GM18868 (cell line): Measurements from ENCODE around the gene CD207.
"Not testable (repeated sequence)": the region's sequence is repeated elsewhere in the genome, so short reads cannot be mapped to it uniquely, and the experiment has no call there.

Experiments
- ATAC-seq: cut with Tn5 transposase; IDR thresholded peaks from one replicate; pipeline ENCODE4 v1.9.1; 2021; ENCODE audit warnings: mild to moderate bottlenecking, moderate library complexity; ENCODE audit not compliant: unreplicated experiment

The CD207 gene

GRCh38 chr2:70829916-70830315, 5.7 kb downstream of the CD207 start:
- ATAC-seq: no peak

- ATAC-seq: no peak
Measured at GRCh38 chr2:70828914-70829824, 6.4 kb downstream of the CD207 start.

- no peak for ATAC-seq
Measured at GRCh38 chr2:70828115-70828514, 7.5 kb downstream of the CD207 start.

- no peak for ATAC-seq
Measured at GRCh38 chr2:70827388-70827787, 8.2 kb downstream of the CD207 start.

DNA sequence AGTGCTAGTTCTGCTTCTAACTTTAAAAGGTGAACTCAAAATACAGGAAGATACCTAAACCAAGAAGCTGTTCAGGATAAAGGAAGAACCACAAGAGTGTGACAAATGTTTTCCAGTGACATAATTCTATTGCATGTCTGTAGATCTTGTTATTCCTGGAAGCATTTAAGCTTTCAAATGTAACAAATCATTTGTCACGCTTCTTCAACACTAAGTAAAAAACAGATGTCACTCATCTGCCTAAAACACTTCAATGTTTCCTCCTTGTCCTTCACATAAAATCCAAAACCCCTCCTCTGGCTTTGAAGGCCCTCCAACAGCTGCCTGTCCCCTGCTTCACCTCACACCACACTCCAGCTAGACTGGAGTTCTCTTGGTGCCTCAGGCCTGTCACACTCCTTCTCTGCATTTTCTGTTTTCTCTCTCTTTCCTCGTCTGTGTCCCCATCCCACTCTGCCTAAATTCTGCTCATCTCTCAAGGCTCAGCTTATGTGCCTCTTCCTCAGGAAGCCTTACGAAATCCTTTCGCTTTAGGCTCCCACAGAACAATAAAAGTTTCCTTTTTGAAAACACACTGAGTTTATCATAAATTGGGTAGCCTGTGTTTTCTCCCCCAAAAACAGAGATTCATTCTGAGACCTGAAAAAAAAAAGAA, 8.8 kb downstream of the CD207 start:
- no peak for ATAC-seq

DNA sequence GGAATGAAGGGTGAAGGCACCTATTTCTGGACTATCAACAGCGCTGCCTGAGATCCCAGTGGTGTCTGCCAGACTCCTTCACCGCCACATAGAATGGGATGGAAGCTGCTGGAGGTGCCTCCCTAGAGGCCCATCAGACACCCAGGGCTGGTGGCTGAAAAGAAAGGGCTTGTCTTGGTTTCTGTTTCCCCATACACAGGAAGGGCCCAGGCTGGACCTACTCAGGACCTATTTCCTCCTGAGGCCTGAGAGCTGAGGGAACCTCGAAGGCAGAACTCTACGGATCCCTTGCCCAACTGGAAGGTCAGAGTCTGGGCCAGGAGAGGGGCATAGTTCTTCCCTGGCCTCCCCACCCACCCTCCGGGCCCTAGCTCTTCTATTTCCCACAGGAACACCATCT, 12.4 kb downstream of the CD207 start:
- no peak for ATAC-seq

- ATAC-seq: no peak
Measured at GRCh38 chr2:70822843-70823242, 12.8 kb downstream of the CD207 start.

- no peak for ATAC-seq
Measured at GRCh38 chr2:70820499-70820898, 15.1 kb downstream of the CD207 start, which contains the start of gene CLEC4F. Gene CLEC4F, minus strand, starts transcription at chr2:70820599. Its CDS starts 76 bp downstream, at chr2:70820523.

DNA sequence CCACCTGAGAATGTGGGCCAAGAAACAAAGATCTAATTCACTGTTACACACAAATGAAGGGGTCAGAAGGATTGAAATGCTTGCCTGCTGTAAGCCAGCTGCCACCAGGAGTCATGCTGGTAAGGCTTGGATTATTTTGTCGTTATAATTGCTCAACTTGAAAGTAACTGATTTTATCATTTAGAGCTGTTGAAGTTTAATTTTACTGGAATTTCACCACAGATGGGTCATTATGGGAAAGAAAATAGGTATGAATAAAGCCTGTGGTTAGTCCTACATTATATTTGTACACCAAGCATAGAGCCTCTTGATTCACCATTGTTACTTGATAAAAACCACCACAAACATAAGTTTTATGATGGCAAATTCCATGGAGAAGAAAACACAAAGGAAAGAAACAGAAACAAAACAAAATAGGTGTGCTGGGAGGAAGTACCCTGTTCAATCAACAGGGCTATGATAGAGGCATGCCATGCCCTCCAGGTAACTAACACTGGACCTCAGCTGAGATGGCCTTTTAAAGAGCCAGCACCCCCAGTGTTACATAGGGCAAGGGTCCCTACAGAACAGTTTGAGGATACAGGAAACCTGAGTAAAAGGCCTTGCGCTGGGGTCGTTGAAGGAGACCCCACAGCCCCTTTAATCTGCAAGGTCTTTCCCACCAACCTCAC, 18.2 kb downstream of the CD207 start:
- ATAC-seq: no peak

GRCh38 chr2:70816726-70817125, 18.9 kb downstream of the CD207 start:
- ATAC-seq: no peak

DNA sequence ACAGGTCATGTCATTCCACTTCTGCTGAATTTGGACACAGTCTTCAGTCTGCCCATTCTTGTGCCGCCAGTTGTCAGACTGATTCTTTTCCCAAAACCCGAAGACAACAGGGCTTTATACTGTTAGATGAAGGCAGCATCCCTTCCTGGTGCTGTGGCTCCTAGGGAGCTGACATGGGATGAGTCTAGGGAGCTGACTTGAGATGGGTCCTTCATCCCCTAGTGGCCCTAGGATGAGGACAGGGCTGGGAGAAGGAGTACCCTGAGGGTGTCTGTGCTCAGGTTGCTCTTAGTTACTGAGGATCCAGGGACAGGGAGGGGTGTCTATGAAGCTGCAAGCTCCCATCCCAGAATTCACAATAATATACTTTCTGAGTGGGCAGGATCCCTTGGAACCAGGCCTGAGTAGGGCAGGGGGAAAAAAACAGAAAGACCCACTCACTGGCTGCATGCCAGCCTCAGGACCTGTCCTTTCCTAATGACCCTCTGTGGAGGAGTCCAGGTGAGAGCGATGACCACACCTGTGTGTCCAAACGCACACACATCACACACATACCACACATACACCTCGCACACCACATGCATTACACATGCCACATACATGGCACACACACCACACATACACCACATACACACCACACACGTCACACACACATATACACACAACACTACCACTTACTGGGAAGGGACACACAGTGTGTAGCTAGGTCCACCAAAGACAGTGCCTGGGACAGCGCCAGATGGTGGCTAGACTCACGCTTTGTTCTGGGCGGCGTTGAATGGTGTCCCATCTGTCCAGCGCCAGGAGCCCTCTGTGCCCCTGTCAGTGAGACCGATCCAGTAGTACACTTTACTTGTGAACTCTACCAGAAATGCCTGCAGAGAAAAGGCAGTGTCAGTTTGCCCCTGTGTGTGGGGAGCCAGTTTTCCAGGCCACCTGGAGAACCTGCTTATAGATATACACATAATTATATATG, 26.3 kb downstream of the CD207 start:
- ATAC-seq: no peak

GRCh38 chr2:70807828-70808118, 27.8 kb downstream of the CD207 start:
- ATAC-seq: no peak

DNA sequence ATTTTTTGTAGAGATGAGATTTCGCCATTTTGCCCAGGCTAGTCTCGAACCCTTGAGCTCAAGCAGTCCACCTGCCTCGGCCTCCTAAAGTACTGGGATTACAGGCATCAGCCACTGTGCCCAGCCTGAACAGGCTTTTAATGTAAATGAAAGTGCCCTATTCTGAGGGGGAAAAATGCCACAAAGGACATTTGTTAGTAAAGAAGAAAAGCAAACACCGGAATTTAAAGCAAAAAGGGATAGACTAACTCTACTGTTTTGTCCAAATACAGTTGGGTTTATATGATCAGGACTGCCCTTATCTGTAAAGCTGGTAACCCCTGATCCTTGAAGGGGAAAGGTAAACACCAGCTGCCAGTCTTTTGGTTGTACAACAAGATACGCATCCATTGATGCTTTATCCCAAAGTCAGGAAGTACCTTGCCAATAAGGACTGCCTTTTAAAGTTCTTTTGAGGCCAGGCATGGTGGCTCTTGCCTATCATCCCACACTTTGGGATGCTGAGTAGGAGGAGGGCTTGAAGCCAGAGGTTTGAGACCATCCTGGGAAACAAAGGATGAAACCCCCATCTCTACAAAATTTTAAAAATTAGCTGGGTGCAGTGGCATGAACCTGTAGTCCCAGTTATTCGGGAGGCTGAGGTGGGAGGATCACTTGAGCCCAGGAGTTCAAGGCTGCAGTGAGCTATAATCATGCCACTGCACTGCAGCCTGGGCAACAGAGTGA, 28.4 kb downstream of the CD207 start:
- ATAC-seq: no peak

GRCh38 chr2:70806620-70807019, 29.0 kb downstream of the CD207 start:
- ATAC-seq: no peak

- no peak for ATAC-seq
Measured at GRCh38 chr2:70806013-70806412, 29.6 kb downstream of the CD207 start.

- no peak for ATAC-seq
Measured at GRCh38 chr2:70801607-70802263, 33.9 kb downstream of the CD207 start.

DNA sequence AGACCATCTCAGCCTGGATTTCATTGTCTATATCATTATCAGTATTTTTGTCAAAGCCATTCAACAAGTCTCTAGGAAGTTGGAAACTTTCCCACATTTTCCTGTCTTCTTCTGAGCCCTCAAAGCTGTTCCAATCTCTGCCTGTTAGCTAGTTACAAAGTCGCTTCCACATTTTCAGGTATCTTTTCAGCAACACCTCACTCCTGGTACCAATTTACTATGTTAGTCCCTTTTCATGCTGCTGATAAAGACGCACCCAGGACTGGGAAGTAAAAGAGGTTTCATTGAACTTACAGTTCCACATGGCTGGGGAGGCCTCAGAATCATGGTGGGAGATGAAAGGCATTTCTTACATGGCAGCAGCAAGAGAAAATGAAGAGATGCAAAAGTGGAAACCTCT, 35.9 kb downstream of the CD207 start:
- ATAC-seq: no peak

DNA sequence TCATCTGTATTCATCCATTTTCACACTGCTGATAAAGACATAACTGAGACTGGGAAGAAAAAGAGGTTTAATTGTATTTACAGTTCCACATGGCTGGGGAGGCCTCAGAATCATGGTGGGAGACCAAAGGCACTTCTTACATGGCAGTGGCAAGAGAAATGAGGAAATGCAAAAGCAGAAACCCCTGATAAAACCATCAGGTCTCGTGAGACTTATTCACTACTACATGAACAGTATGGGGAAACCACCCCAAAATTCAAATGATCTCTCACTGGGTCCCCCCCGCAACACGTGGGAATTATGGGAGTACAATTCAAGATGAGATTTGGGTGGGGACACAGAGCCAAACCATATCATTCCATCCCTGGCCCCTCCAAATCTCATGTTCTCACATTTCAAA, 37.6 kb downstream of the CD207 start:
- ATAC-seq: not testable (repeated sequence)

GRCh38 chr2:70797506-70797905, 38.1 kb downstream of the CD207 start:
- no peak for ATAC-seq

DNA sequence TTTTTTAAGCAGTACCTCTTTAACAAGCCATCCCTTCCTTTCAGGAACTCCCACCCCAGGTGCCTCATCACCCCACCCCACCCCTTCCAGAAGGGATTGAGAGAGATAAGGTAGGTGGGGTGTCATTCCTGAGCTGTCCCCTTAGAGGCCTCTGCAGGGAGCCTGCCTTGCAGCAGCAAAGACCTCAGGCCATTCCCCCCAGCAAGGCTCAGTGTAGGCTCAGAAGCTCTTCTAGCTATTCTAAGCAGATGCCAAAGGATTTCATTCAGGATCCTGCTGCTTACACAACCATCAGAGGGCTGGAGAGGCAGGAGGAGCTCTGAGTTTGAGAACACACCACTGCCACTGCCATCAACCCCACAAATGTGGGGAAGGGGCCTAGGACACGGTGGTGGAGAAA, 39.4 kb downstream of the CD207 start:
- no peak for ATAC-seq
